HL-60 (cell line): Measurements from ENCODE around the gene ESYT2.

Experiments
- DNase-seq, 2 experiments: peaks; one replicate each; pipeline ENCODE4 v3.0.0-alpha.2; 2010 to 2020; ENCODE audit warnings: low read depth in 1 of 2, low spot score in 1 of 2
- H3K27ac ChIP-seq: fragments of 250-450 bp; sonication (Bioruptor Pico); replicated peaks from 2 replicates; pipeline ENCODE4 v1.5.1; 2020; ENCODE audit warnings: mild to moderate bottlenecking, moderate library complexity
- H3K27me3 ChIP-seq: fragments of 250-450 bp; sonication (Bioruptor Pico); 2 replicates; pipeline ENCODE4 v1.5.1; 2021; ENCODE audit warnings: mild to moderate bottlenecking, moderate library complexity; ENCODE audit not compliant: insufficient read depth, poor library complexity, severe bottlenecking
- H3K4me3 ChIP-seq: replicated peaks from 2 replicates; pipeline ENCODE4 v1.5.1; 2011; ENCODE audit warnings: mild to moderate bottlenecking, control low read depth, low read length; ENCODE audit not compliant: insufficient read depth
- GABPA ChIP-seq: IDR thresholded peaks from 2 replicates; pipeline ENCODE4 v1.6.1; 2012; ENCODE audit warnings: low read depth
- POLR2AphosphoS5 ChIP-seq: IDR thresholded peaks from 2 replicates; pipeline ENCODE4 v1.6.1; 2012; ENCODE audit warnings: low read depth
- REST ChIP-seq: IDR thresholded peaks from 2 replicates; pipeline ENCODE4 v1.6.1; 2012; ENCODE audit warnings: low read depth; ENCODE audit not compliant: insufficient replicate concordance
- SPI1 ChIP-seq: IDR thresholded peaks from 2 replicates; pipeline ENCODE4 v1.6.1; 2012; ENCODE audit warnings: low read depth, mild to moderate bottlenecking, borderline replicate concordance
- TF ChIP-seq, protein P1 (sequence below): IDR thresholded peaks from one replicate; pipeline ENCODE4 v1.5.1; 2011; ENCODE audit warnings: low read length, control low read depth, inconsistent platforms; ENCODE audit not compliant: insufficient read depth

The ESYT2 gene

DNA sequence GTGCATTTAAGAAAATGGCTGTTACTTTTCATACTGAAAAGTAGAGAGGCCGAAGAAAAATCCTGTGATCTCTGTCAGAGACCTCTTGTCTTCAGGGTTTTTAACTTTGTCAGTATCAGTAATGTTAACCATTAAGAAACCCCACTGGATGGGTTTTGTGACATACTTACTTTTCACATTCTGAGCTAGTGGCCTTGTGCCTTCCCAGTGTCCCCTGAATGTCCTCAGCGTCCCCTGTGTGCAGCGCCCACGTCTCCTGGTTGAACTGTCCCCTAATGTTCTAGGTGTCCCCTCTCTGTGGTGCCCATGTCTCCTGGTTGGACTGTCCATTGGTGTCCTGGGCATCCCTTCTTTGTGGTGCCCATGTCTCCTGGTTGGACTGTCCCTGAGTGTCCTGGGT is 36.7 kb upstream of the ESYT2 start:
- TF ChIP-seq, protein P1, sequence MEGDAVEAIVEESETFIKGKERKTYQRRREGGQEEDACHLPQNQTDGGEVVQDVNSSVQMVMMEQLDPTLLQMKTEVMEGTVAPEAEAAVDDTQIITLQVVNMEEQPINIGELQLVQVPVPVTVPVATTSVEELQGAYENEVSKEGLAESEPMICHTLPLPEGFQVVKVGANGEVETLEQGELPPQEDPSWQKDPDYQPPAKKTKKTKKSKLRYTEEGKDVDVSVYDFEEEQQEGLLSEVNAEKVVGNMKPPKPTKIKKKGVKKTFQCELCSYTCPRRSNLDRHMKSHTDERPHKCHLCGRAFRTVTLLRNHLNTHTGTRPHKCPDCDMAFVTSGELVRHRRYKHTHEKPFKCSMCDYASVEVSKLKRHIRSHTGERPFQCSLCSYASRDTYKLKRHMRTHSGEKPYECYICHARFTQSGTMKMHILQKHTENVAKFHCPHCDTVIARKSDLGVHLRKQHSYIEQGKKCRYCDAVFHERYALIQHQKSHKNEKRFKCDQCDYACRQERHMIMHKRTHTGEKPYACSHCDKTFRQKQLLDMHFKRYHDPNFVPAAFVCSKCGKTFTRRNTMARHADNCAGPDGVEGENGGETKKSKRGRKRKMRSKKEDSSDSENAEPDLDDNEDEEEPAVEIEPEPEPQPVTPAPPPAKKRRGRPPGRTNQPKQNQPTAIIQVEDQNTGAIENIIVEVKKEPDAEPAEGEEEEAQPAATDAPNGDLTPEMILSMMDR = no peak
- TF ChIP-seq REST (no peak), POLR2AphosphoS5 (no peak), SPI1 (no peak), GABPA (no peak)
- Histone ChIP-seq H3K27ac (no peak overlapping the region), H3K27me3 (no peaks in the 10 kb centered on the region), H3K4me3 (no peak overlapping the region)
- DNase-seq = no peak

GRCh38 chr7:158865462-158865922 is 36.2 kb upstream of the ESYT2 start:
- no peak overlapping the region for H3K4me3 ChIP-seq
- no peaks in the 10 kb centered on the region for H3K27me3 ChIP-seq
- DNase-seq = no peak
- TF ChIP-seq REST (no peak), SPI1 (no peak), GABPA (no peak), POLR2AphosphoS5 (no peak)
- TF ChIP-seq, protein P1 = no peak
- H3K27ac ChIP-seq = no peak overlapping the region

- no peak for TF ChIP-seq POLR2AphosphoS5
- TF ChIP-seq REST = no peak
- no peak for TF ChIP-seq SPI1
- no peak for TF ChIP-seq GABPA
- TF ChIP-seq, protein P1 = no peak
- Histone ChIP-seq H3K27ac (no peak overlapping the region), H3K27me3 (no peaks in the 10 kb centered on the region), H3K4me3 (no peak overlapping the region)
- no peak for DNase-seq
Observed at GRCh38 chr7:158864833-158865232, 35.5 kb upstream of the ESYT2 start.
